ENCODE data around the gene C1QL1. TPM values are rescaled to one million over a fixed set of nuclear protein-coding genes. Genes with fewer than 3 reads are reported as not detected.

C1QL1 gene
- total and polyA plus RNA-seq, 4 donors, result 1.3 TPM; not detected in 3

DNA sequence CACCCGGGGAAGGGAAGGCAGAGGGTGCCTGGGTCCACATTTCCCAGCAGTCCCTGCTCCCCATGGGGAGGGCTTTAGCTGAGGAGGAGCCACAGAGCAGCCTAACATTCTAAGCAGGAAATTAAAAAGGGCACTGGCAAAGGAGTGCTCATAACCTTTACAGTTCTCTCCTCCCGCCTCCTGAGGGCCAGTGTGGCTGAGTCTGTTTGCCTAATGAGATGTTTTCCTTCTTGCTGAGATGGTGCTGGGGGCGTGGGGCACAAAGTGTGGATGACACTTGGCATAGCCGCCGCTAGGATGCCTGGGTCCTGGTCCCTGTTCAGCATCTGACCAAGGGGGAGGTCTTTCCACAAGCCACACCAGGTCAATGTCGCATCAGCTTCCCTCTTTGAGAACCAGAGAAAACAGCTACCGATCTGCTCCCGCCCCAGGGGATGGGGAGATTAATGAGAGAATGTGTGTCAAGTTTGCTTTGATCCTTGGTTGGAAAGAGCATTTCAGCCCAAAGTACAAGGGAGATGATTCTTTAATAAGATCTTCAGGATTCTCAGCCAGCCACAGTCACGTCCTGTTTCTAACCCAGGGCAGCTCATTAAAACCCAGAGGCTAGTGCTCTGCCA, 26.3 kb downstream of the C1QL1 start:
- no peak overlapping the region for H3K27ac ChIP-seq (ENCODE audit: low read depth in 1 of 2, low read length in 2 of 2)

DNA sequence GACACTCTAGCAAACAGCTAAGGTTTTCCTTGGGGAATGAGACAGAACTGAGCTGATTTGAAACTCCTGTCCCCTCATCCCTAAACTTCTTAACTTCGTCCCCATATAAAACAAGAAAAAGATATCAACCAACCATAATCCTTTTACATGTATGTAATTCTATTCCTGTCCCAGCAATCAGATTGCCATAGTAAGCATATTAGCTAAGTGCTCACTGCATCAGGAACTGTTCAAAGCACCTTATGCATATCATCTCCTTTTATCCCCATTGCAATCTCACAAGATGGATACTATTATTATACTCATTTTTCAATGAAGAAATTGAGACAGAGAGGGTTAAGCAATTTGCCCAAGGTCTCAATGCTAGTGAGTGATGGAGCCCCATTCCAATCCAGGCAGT, 27.3 kb downstream of the C1QL1 start:
- Histone ChIP-seq H3K27me3 (ENCODE audit: control insufficient read depth in 1 of 2, insufficient read depth in 2 of 2, low read length in 1 of 2) (no peaks in the 10 kb centered on the region), H3K4me3 (ENCODE audit: low read length in 2 of 2) (no peak overlapping the region), H3K9me3 (ENCODE audit: control insufficient read depth, low read length) (no peaks in the 10 kb centered on the region), H3K36me3 (ENCODE audit: control insufficient read depth in 1 of 2, insufficient read depth in 2 of 2, low read length in 1 of 2) (no peaks in the 10 kb centered on the region), H3K4me1 (ENCODE audit: control insufficient read depth in 1 of 2, insufficient read depth in 2 of 2, low read length in 2 of 2) (no peaks in the 10 kb centered on the region), H3K27ac (ENCODE audit: low read depth in 1 of 2, low read length in 2 of 2) (no peak overlapping the region)
- intact Hi-C loops (cut with DNase I), result no loop called here
- ATAC-seq (ENCODE audit: low FRiP score) (no peak), DNase-seq (no peak)
- WGBS, 2 donors, result 40 to 42% methylated on average over 1 of the region's 1 CpG

More for the DNA sequence above, 26.3 kb downstream of the C1QL1 start:
- Histone ChIP-seq H3K27me3 (ENCODE audit: control insufficient read depth in 1 of 2, insufficient read depth in 2 of 2, low read length in 1 of 2) (no peaks in the 10 kb centered on the region), H3K4me3 (ENCODE audit: low read length in 2 of 2) (no peak overlapping the region), H3K9me3 (ENCODE audit: control insufficient read depth, low read length) (no peaks in the 10 kb centered on the region), H3K4me1 (ENCODE audit: control insufficient read depth in 1 of 2, insufficient read depth in 2 of 2, low read length in 2 of 2) (no peaks in the 10 kb centered on the region), H3K36me3 (ENCODE audit: control insufficient read depth in 1 of 2, insufficient read depth in 2 of 2, low read length in 1 of 2) (no peaks in the 10 kb centered on the region)
- 47 to 51% methylated on average over 9 of the region's 9 CpGs for WGBS, 2 donors
- intact Hi-C loops (cut with DNase I), result no loop called here
- DNase-seq (peak in 1 of 2 donors; percentile 53), ATAC-seq (ENCODE audit: low FRiP score) (no peak)

DNA sequence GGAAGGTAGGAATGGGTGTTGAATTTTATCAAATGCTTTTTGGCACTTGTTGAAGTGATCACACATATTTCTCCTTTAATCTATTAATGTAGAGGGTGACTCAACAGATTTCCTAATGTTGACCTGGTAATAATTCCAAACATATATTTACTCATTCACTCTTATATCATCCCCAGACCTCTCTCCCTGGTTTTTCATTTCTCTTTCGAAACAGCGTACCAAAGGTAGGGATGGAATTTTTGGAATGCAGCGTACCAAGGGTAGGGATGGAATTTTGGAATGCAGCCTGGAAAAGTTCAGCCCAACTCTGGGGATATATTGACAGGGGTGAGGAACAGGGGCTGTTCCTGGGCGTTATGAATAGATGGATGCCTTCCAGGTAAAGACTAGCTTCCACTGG, 27.8 kb downstream of the C1QL1 start:
- WGBS, 2 donors, result 23 to 26% methylated on average over 4 of the region's 4 CpGs
- Histone ChIP-seq H3K9me3 (ENCODE audit: control insufficient read depth, low read length) (no peaks in the 10 kb centered on the region), H3K4me3 (ENCODE audit: low read length in 2 of 2) (no peak overlapping the region), H3K27ac (ENCODE audit: low read depth in 1 of 2, low read length in 2 of 2) (no peak overlapping the region), H3K36me3 (ENCODE audit: control insufficient read depth in 1 of 2, insufficient read depth in 2 of 2, low read length in 1 of 2) (no peaks in the 10 kb centered on the region), H3K4me1 (ENCODE audit: control insufficient read depth in 1 of 2, insufficient read depth in 2 of 2, low read length in 2 of 2) (no peaks in the 10 kb centered on the region), H3K27me3 (ENCODE audit: control insufficient read depth in 1 of 2, insufficient read depth in 2 of 2, low read length in 1 of 2) (no peaks in the 10 kb centered on the region)
- intact Hi-C loops (cut with DNase I), result no loop called here
- no peak for DNase-seq
- ATAC-seq (ENCODE audit: low FRiP score), result no peak

DNA sequence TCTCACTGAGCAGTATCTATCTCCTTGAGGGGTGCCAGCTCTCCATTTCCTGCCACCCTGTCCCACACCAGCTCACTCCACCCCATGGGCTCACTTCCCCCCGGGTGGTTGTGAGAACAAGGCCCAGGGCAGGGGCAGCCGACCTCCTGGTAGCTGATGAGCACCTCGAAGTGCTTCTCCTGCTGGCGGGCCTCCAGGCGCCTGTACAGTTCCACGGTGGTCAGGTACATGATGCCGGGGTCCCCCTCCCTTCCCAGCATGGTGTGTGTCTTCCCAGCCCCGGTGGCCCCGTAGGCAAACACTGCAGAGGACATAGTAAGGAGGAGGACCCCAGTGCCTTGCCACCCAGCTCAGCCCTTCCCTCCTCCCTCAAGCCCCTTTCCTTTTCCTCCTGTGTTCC, 33.0 kb downstream of the C1QL1 start:
- Histone ChIP-seq H3K9me3 (ENCODE audit: control insufficient read depth, low read length) (no peaks in the 10 kb centered on the region), H3K4me1 (ENCODE audit: control insufficient read depth in 1 of 2, insufficient read depth in 2 of 2, low read length in 2 of 2) (no peaks in the 10 kb centered on the region), H3K36me3 (ENCODE audit: control insufficient read depth in 1 of 2, insufficient read depth in 2 of 2, low read length in 1 of 2) (no peaks in the 10 kb centered on the region), H3K27me3 (ENCODE audit: control insufficient read depth in 1 of 2, insufficient read depth in 2 of 2, low read length in 1 of 2) (no peaks in the 10 kb centered on the region), H3K27ac (ENCODE audit: low read depth in 1 of 2, low read length in 2 of 2) (no peak overlapping the region), H3K4me3 (ENCODE audit: low read length in 2 of 2) (no peak overlapping the region)
- 92 to 94% methylated on average over 9 of the region's 9 CpGs for WGBS, 2 donors
- no peak for ATAC-seq (ENCODE audit: low FRiP score)
- intact Hi-C loops (cut with DNase I), result no loop called here
- DNase-seq, result peak in 1 of 2 donors; percentile 62

DNA sequence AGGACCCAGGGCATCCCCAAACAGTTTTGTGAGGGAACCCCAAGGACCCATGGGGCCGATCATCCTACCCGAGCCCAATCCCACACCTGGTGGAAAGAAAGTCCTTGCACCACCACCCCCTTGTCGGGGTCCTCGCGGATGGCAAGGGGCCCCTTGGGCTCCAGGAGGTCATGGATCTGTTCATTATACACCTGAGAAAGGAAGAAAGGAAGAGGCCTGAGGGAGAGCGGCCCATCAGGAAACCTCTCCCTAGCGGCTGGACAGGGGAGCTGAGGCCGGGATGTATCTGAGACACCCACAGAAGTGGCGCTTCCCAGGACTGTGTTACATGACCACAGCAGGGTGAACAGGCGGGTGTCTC, 33.4 kb downstream of the C1QL1 start:
- no peaks in the 10 kb centered on the region for H3K27me3 ChIP-seq (ENCODE audit: control insufficient read depth in 1 of 2, insufficient read depth in 2 of 2, low read length in 1 of 2)
- no peaks in the 10 kb centered on the region for H3K36me3 ChIP-seq (ENCODE audit: control insufficient read depth in 1 of 2, insufficient read depth in 2 of 2, low read length in 1 of 2)
- no peaks in the 10 kb centered on the region for H3K9me3 ChIP-seq (ENCODE audit: control insufficient read depth, low read length)
- DNase-seq (peak; percentile 39 to 56), ATAC-seq (ENCODE audit: low FRiP score) (no peak)
- no peak overlapping the region for H3K27ac ChIP-seq (ENCODE audit: low read depth in 1 of 2, low read length in 2 of 2)
- H3K4me1 ChIP-seq (ENCODE audit: control insufficient read depth in 1 of 2, insufficient read depth in 2 of 2, low read length in 2 of 2), result no peaks in the 10 kb centered on the region
- H3K4me3 ChIP-seq (ENCODE audit: low read length in 2 of 2), result no peak overlapping the region
- intact Hi-C loops (cut with DNase I), result no loop called here
- 98% methylated on average over 10 of the region's 10 CpGs for WGBS, 2 donors

DNA sequence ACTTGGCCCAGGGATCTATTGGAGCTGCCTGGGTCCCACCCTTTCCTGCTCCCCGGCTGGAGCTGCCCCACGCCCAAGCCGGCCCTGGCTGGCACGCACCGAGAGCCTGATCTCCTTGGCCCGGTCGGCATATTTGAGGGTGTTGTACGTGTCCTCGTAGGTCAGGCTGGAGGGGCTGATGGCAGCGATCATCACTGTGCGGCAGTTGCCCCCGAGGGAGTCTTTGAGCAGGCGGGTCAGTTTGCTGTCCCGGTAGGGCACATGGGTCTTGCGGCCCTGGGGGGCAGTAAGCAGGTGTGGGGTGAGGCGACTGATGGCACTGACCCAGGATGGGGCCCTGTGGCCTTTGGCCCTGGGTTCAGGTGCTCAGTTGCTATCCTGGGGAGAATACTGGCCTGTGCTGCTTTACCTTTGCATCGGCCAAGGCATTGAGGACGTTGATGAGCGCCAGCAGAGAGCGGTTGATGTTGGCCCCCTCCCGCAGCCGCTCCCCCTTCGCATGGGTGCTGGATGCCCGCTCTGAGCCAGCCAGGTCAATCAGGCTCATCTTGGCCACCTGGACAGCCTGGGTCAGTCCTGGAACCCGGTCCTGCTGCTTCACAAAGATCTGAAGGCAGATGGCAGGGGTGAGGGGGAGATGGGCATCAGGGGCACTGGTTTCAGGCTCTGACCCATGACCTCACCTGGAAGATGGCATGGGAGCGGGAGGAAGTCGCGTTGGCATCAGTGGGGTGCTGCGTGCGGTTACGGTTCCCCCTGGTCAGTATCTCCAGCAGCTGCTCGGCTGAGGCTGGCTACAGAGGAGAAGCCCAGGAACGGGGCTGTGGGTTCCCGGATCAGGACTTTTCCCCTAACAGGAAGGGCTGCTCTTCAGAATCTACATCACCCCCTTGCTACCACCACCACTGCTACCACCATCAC, 34.0 kb downstream of the C1QL1 start:
- Histone ChIP-seq H3K27ac (ENCODE audit: low read depth in 1 of 2, low read length in 2 of 2) (no peak overlapping the region), H3K4me3 (ENCODE audit: low read length in 2 of 2) (no peak overlapping the region), H3K36me3 (ENCODE audit: control insufficient read depth in 1 of 2, insufficient read depth in 2 of 2, low read length in 1 of 2) (no peaks in the 10 kb centered on the region), H3K9me3 (ENCODE audit: control insufficient read depth, low read length) (no peaks in the 10 kb centered on the region), H3K4me1 (ENCODE audit: control insufficient read depth in 1 of 2, insufficient read depth in 2 of 2, low read length in 2 of 2) (no peaks in the 10 kb centered on the region), H3K27me3 (ENCODE audit: control insufficient read depth in 1 of 2, insufficient read depth in 2 of 2, low read length in 1 of 2) (no peaks in the 10 kb centered on the region)
- intact Hi-C loops (cut with DNase I), result no loop called here
- ATAC-seq (ENCODE audit: low FRiP score) (no peak), DNase-seq (peak; percentile 27 to 69)
- 96 to 97% methylated on average over 32 to 34 of the region's 34 CpGs for WGBS, 2 donors

DNA sequence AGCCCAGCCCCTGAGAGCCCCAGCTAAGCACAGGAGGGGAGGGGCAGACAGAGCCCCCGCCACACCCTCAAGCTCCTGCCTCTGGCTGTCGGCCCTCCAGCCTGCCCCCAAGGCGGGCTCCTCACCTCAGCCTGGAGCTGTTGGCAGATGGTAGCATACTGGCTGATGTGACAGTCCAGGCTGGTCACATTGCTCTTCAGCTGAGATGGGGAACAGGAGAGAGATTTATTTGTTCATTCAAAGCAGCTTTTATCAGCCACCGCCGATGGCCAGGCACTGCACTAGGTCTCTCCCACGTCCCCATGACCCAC, 35.4 kb downstream of the C1QL1 start:
- Histone ChIP-seq H3K36me3 (ENCODE audit: control insufficient read depth in 1 of 2, insufficient read depth in 2 of 2, low read length in 1 of 2) (no peaks in the 10 kb centered on the region), H3K9me3 (ENCODE audit: control insufficient read depth, low read length) (no peaks in the 10 kb centered on the region), H3K27ac (ENCODE audit: low read depth in 1 of 2, low read length in 2 of 2) (no peak overlapping the region), H3K4me3 (ENCODE audit: low read length in 2 of 2) (no peak overlapping the region), H3K27me3 (ENCODE audit: control insufficient read depth in 1 of 2, insufficient read depth in 2 of 2, low read length in 1 of 2) (no peaks in the 10 kb centered on the region), H3K4me1 (ENCODE audit: control insufficient read depth in 1 of 2, insufficient read depth in 2 of 2, low read length in 2 of 2) (no peaks in the 10 kb centered on the region)
- 93 to 99% methylated on average over 6 of the region's 6 CpGs for WGBS, 2 donors
- ATAC-seq (ENCODE audit: low FRiP score), result no peak
- intact Hi-C loops (cut with DNase I), result no loop called here
- peak in 1 of 2 donors; percentile 42 for DNase-seq

DNA sequence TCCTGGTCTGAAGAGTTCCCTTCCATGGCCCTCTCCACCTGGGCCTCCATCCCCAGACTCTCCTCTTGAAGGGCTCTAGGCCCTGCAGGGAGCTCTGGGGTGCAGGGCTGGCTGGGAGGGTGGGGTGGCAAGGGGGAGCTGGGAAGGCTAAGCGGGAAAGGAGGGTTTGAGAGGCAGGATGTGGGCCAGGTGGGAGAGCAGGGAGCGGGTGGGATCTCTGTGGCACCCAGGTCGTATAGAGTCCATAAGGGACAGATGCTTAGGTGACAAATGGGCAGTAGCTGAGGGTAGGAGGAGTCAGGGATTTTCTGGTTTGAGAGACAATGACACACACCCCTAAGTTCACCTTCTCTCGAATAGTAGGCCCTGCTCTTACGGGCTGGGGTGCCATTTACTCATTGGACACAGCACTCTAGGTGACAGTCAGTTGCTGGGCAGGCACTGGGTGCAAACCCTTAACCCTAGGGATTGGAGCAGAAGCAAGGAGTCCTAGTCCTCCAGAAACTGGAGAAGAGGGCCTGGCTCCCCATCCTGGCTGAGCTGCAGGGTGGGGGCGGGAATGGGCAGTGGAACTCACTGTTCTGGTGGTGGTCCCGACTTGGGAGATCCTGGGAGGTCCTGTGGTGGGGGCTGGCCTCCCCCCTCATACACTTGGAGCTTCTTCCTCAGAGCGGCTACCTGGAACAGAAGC, 35.9 kb downstream of the C1QL1 start:
- Histone ChIP-seq H3K4me1 (ENCODE audit: control insufficient read depth in 1 of 2, insufficient read depth in 2 of 2, low read length in 2 of 2) (no peaks in the 10 kb centered on the region), H3K36me3 (ENCODE audit: control insufficient read depth in 1 of 2, insufficient read depth in 2 of 2, low read length in 1 of 2) (no peaks in the 10 kb centered on the region), H3K4me3 (ENCODE audit: low read length in 2 of 2) (no peak overlapping the region), H3K27ac (ENCODE audit: low read depth in 1 of 2, low read length in 2 of 2) (no peak overlapping the region), H3K9me3 (ENCODE audit: control insufficient read depth, low read length) (no peaks in the 10 kb centered on the region), H3K27me3 (ENCODE audit: control insufficient read depth in 1 of 2, insufficient read depth in 2 of 2, low read length in 1 of 2) (no peaks in the 10 kb centered on the region)
- ATAC-seq (ENCODE audit: low FRiP score) (no peak), DNase-seq (peak; percentile 33 to 35)
- intact Hi-C loops (cut with DNase I), result no loop called here
- WGBS, 2 donors, result 92 to 96% methylated on average over 8 of the region's 8 CpGs
